ENCODE results near the gene TTC34. TPM values are rescaled to one million over a fixed set of nuclear protein-coding genes. Genes with fewer than 3 reads are reported as not detected.

TTC34 gene
- total RNA-seq, 2 experiments from 2014 or later = 1.1 TPM

DNA sequence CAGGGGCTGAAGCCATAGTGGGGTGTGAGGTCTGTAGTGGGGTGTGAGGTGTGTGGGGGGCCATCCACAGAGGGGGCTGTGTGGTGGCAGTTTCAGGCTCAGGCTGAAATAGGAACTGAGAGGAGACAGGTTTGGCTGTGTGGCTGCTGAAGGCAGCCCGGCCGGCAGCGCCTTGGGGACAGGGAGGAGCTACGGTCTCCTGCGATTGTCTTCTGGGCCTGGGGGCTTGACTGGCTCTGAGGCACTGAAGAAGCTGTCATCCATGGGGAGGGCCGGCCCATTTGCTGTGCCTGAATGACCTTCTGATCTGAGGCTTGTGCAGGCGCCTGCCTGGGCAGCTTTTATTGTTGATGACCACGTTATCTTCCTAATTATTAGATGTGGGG, 10.0 kb upstream of the TTC34 start:
- DNase-seq (no peak), ATAC-seq (no peak)
- Mint-ChIP-seq H3K27me3 (no peaks in the 10 kb centered on the region), H3K4me3 (no peak overlapping the region), H3K9me3 (ENCODE audit: low read depth) (no peaks in the 10 kb centered on the region), H3K27ac (no peak overlapping the region), H3K4me1 (no peaks in the 10 kb centered on the region), H3K36me3 (no peaks in the 10 kb centered on the region)
- CTCF ChIA-PET = no interaction called here

- ATAC-seq = no peak
- Mint-ChIP-seq H3K9me3 (ENCODE audit: low read depth) (no peaks in the 10 kb centered on the region), H3K4me1 (no peaks in the 10 kb centered on the region), H3K4me3 (no peak overlapping the region), H3K27ac (no peak overlapping the region), H3K27me3 (no peaks in the 10 kb centered on the region), H3K36me3 (no peaks in the 10 kb centered on the region)
- DNase-seq = no peak
- CTCF ChIA-PET = no interaction called here
Measured at GRCh38 chr1:2810899-2811532, 9.5 kb upstream of the TTC34 start.

- no peaks in the 10 kb centered on the region for H3K4me1 Mint-ChIP-seq
- no peaks in the 10 kb centered on the region for H3K27me3 Mint-ChIP-seq
- no peak overlapping the region for H3K4me3 Mint-ChIP-seq
- no peaks in the 10 kb centered on the region for H3K9me3 Mint-ChIP-seq (ENCODE audit: low read depth)
- no peak overlapping the region for H3K27ac Mint-ChIP-seq
- CTCF ChIA-PET = no interaction called here
- H3K36me3 Mint-ChIP-seq = no peaks in the 10 kb centered on the region
- DNase-seq = no peak
- no peak for ATAC-seq
Measured at GRCh38 chr1:2810281-2810680, 8.8 kb upstream of the TTC34 start.

DNA sequence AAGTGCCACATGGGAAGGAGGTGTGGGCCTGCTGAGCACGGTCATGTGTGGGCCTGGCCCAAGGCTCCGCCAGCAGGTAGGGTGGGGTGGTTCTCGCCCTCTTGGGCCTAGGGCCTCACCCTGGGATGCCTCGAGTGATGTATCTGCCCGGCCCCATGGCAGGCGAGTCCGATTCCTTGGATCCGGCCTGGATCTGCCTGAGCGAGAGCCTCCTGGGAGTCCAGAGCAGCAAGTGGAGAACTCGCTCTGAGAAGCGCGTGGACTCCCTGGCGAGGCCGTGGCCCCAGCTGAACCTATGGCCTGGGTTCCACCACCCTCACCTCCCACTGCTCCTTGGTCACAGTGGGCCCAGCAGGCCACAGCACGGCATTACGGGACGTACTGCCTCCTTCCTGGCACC, 8.2 kb upstream of the TTC34 start:
- H3K27me3 Mint-ChIP-seq = no peaks in the 10 kb centered on the region
- no peak overlapping the region for H3K4me3 Mint-ChIP-seq
- no peaks in the 10 kb centered on the region for H3K9me3 Mint-ChIP-seq (ENCODE audit: low read depth)
- no peak for ATAC-seq
- no peaks in the 10 kb centered on the region for H3K36me3 Mint-ChIP-seq
- H3K4me1 Mint-ChIP-seq = no peaks in the 10 kb centered on the region
- CTCF ChIA-PET = no interaction called here
- no peak overlapping the region for H3K27ac Mint-ChIP-seq
- no peak for DNase-seq

DNA sequence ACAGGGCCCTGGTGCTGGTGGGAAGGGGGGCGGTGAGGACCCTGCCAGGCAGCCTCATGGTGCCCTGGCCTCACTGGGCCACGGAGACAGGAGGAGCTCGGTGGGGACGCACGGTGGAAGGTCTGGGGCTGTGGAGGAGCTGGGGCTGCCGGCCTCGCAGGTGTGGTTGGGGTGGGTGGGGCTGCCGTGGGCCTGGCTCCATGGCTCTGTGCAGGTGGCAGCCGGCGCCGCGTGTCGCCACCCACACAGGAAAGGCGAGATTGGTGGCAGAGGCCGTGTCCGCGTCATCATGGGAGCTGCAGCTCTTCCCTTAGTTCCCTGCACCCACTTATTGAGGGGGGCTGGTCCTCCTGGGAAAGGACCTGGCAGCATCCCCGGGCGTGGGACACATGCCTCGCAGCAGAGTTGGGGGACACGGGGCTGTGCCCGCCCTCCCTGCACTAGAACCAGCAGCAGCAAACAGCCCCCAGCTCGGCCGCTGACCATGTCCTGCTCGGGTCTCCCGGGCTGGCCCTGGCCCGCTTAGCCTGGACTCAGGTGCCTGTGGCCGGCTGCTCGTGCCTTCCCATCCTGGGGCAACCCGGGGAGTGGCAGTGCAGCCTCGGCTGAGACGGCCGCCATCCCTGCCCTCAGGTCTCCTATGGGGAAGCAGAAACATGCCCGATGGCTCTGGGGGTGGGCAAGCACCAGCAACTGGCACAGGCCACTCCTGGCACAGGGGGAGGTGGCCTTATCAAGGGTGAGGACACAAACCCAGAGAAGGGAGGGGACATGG, 7.5 kb upstream of the TTC34 start:
- no peaks in the 10 kb centered on the region for H3K9me3 Mint-ChIP-seq (ENCODE audit: low read depth)
- CTCF ChIA-PET = no interaction called here
- no peaks in the 10 kb centered on the region for H3K27me3 Mint-ChIP-seq
- DNase-seq = no peak
- H3K4me1 Mint-ChIP-seq = no peaks in the 10 kb centered on the region
- no peak overlapping the region for H3K4me3 Mint-ChIP-seq
- H3K27ac Mint-ChIP-seq = no peak overlapping the region
- no peak for ATAC-seq
- H3K36me3 Mint-ChIP-seq = no peaks in the 10 kb centered on the region

- CTCF ChIA-PET = no interaction called here
- DNase-seq = no peak
- ATAC-seq = no peak
- Mint-ChIP-seq H3K9me3 (ENCODE audit: low read depth) (no peaks in the 10 kb centered on the region), H3K4me3 (no peak overlapping the region), H3K27ac (no peak overlapping the region), H3K4me1 (no peaks in the 10 kb centered on the region), H3K27me3 (no peaks in the 10 kb centered on the region), H3K36me3 (no peaks in the 10 kb centered on the region)
Measured at GRCh38 chr1:2808386-2808705, 6.9 kb upstream of the TTC34 start.

DNA sequence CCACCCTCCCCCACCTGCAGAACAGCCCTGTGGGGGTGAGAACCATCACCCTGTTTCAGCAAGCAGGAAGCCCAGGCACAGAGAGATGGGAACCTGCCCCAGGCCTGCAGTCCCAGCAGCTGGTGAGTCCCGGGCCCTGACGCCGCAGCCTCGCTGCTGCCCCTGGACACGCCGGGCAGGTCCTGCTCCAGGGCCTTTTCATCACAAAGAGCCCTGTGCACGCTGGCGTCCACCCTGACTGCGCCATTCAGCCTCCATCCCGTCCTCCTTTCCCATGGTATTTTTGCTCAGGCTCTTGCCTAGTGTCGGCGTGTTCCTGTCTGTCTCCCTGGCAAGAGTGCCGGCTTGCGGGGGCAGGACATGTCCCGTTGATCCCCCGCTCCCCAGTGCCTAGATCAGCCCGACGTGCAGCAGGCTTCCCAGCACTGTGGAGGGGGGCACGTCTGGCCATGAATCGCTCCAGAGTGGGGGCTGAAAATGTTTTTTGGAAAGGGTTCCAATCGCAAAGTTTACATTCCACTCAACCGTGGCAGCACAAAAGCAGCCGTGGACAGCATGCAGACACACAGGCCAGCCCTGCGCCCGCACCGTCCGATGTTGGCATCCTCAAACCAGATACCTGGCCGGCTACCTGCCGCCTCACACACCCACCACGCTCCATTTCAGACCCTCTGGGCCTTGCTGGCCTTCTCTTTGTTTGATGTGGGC, 6.3 kb upstream of the TTC34 start:
- CTCF ChIA-PET = no interaction called here
- Mint-ChIP-seq H3K27ac (no peak overlapping the region), H3K36me3 (no peaks in the 10 kb centered on the region), H3K9me3 (ENCODE audit: low read depth) (no peaks in the 10 kb centered on the region), H3K4me3 (no peak overlapping the region), H3K27me3 (no peaks in the 10 kb centered on the region), H3K4me1 (no peaks in the 10 kb centered on the region)
- DNase-seq = no peak
- ATAC-seq = no peak

DNA sequence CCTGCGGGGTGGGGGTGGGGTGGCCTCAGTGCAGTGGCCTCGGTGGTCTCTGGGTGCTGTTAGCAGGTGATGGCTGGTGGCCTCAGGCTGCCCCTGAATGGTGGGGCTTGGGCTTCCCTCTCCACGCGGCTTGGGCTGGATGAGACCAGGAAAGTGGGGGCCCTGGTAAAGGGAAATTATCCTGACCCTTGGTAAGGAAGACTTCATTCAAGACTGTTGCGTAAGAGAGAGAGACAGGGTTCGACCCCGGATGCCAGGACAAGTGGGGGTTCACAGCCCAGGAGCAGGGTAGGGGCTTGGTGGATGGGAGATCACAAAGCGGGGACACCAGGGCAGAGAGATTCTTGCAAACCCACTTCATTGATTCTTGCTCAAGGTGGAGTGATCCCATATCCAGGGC, 5.5 kb upstream of the TTC34 start:
- Mint-ChIP-seq H3K4me3 (no peak overlapping the region), H3K9me3 (ENCODE audit: low read depth) (no peaks in the 10 kb centered on the region), H3K4me1 (no peaks in the 10 kb centered on the region), H3K36me3 (no peaks in the 10 kb centered on the region), H3K27me3 (no peaks in the 10 kb centered on the region), H3K27ac (no peak overlapping the region)
- CTCF ChIA-PET = no interaction called here
- no peak for ATAC-seq
- DNase-seq = no peak

GRCh38 chr1:2806591-2806990, 5.1 kb upstream of the TTC34 start:
- H3K27me3 Mint-ChIP-seq = no peaks in the 10 kb centered on the region
- no peak overlapping the region for H3K4me3 Mint-ChIP-seq
- no peaks in the 10 kb centered on the region for H3K36me3 Mint-ChIP-seq
- DNase-seq (no peak), ATAC-seq (no peak)
- no peaks in the 10 kb centered on the region for H3K4me1 Mint-ChIP-seq
- no peaks in the 10 kb centered on the region for H3K9me3 Mint-ChIP-seq (ENCODE audit: low read depth)
- no peak overlapping the region for H3K27ac Mint-ChIP-seq
- CTCF ChIA-PET = no interaction called here

- no peaks in the 10 kb centered on the region for H3K36me3 Mint-ChIP-seq
- H3K27ac Mint-ChIP-seq = no peak overlapping the region
- no peak overlapping the region for H3K4me3 Mint-ChIP-seq
- ATAC-seq = no peak
- CTCF ChIA-PET = no interaction called here
- no peaks in the 10 kb centered on the region for H3K27me3 Mint-ChIP-seq
- H3K9me3 Mint-ChIP-seq (ENCODE audit: low read depth) = no peaks in the 10 kb centered on the region
- no peak for DNase-seq
- H3K4me1 Mint-ChIP-seq = peaks cover 2% of the 10 kb centered on the region
Measured at GRCh38 chr1:2805801-2806430, 4.4 kb upstream of the TTC34 start.

GRCh38 chr1:2804628-2805351, 3.3 kb upstream of the TTC34 start:
- no peak overlapping the region for H3K4me3 Mint-ChIP-seq
- H3K36me3 Mint-ChIP-seq = no peaks in the 10 kb centered on the region
- no peaks in the 10 kb centered on the region for H3K27me3 Mint-ChIP-seq
- H3K4me1 Mint-ChIP-seq = peaks cover 2% of the 10 kb centered on the region
- CTCF ChIA-PET = interaction anchor here (0.8 kb wide), 1 partner anchor 389 kb away, joined by 3 read pairs; no protein-coding TSS in a partner anchor
- DNase-seq (no peak), ATAC-seq (no peak)
- H3K9me3 Mint-ChIP-seq (ENCODE audit: low read depth) = no peaks in the 10 kb centered on the region
- H3K27ac Mint-ChIP-seq = no peak overlapping the region

GRCh38 chr1:2803931-2804627, 2.6 kb upstream of the TTC34 start:
- H3K4me1 Mint-ChIP-seq = peaks cover 2% of the 10 kb centered on the region
- CTCF ChIA-PET = interaction anchor here (0.8 kb wide), 1 partner anchor 388 kb away, joined by 3 read pairs; no protein-coding TSS in a partner anchor
- DNase-seq (no peak), ATAC-seq (no peak)
- H3K4me3 Mint-ChIP-seq = no peak overlapping the region
- no peaks in the 10 kb centered on the region for H3K27me3 Mint-ChIP-seq
- H3K27ac Mint-ChIP-seq = no peak overlapping the region
- H3K36me3 Mint-ChIP-seq = no peaks in the 10 kb centered on the region
- H3K9me3 Mint-ChIP-seq (ENCODE audit: low read depth) = no peaks in the 10 kb centered on the region

Data from activated CD8-positive, alpha-beta memory T cell treated with anti-CD3 and anti-CD28 coated beads, Interleukin-2, amount 10 ng/mL, durations not matched to agents 7 days and 5 days (primary cell).